ENCODE data around the gene LRRC4C. TPM values are rescaled to one million over a fixed set of nuclear protein-coding genes. Genes with fewer than 3 reads are reported as not detected.

The LRRC4C gene
- total RNA-seq, 2 donors from 2014 or later: 1.3 TPM; not detected in 1

GRCh38 chr11:40271361-40271760 lies 1188.1 kb downstream of the LRRC4C start:
- intact Hi-C loops (cut with DNase I): no loop called here

DNA sequence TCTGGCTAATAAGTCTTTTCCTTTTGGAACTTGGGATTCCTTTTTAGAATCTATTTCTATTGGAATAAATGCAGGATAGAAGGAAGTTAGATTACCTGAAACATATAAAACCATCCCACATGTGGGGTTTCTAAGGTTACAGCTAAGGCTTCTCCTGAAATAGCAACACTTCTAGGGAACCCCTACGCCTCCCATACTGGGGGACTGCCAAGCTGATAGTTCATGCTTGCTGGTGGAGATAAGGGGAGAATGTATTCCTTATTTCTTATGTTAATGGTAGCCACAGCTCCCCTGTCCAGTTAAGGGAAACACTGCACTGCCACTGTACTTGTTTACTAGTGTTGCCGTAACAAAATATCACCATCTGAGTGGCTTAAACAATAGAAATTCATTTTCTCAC lies 1189.6 kb downstream of the LRRC4C start:
- no peak for DNase-seq
- H3K9me3 ChIP-seq: no peaks in the 10 kb centered on the region
- H3K27ac ChIP-seq: no peak overlapping the region
- TF ChIP-seq POLR2A (IDR thresholded peaks at IDR 0.05): no peak
- TF ChIP-seq, protein P1, sequence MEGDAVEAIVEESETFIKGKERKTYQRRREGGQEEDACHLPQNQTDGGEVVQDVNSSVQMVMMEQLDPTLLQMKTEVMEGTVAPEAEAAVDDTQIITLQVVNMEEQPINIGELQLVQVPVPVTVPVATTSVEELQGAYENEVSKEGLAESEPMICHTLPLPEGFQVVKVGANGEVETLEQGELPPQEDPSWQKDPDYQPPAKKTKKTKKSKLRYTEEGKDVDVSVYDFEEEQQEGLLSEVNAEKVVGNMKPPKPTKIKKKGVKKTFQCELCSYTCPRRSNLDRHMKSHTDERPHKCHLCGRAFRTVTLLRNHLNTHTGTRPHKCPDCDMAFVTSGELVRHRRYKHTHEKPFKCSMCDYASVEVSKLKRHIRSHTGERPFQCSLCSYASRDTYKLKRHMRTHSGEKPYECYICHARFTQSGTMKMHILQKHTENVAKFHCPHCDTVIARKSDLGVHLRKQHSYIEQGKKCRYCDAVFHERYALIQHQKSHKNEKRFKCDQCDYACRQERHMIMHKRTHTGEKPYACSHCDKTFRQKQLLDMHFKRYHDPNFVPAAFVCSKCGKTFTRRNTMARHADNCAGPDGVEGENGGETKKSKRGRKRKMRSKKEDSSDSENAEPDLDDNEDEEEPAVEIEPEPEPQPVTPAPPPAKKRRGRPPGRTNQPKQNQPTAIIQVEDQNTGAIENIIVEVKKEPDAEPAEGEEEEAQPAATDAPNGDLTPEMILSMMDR (IDR thresholded peaks at IDR 0.05): no peak
- WGBS, 2 donors: 60 to 64% methylated on average over 2 of the region's 2 CpGs
- intact Hi-C loops (cut with DNase I): no loop called here
- H3K4me1 ChIP-seq: no peaks in the 10 kb centered on the region
- no peak for ATAC-seq
- no peaks in the 10 kb centered on the region for H3K36me3 ChIP-seq (replicated peaks in 1 of 2; ENCODE audit: insufficient read depth in 1 of 2, low read depth in 2 of 2)
- H3K4me3 ChIP-seq: no peak overlapping the region
- no peaks in the 10 kb centered on the region for H3K27me3 ChIP-seq

More at GRCh38 chr11:40271361-40271760, 1188.1 kb downstream of the LRRC4C start:
- TF ChIP-seq, protein P1 (IDR thresholded peaks at IDR 0.05): no peak
- no peak for TF ChIP-seq POLR2A (IDR thresholded peaks at IDR 0.05)
- ATAC-seq: no peak
- Histone ChIP-seq H3K27ac (no peak overlapping the region), H3K4me1 (no peaks in the 10 kb centered on the region), H3K4me3 (no peak overlapping the region), H3K9me3 (no peaks in the 10 kb centered on the region), H3K27me3 (no peaks in the 10 kb centered on the region), H3K36me3 (replicated peaks in 1 of 2; ENCODE audit: insufficient read depth in 1 of 2, low read depth in 2 of 2) (no peaks in the 10 kb centered on the region)
- 73% methylated on average over 5 of the region's 5 CpGs for WGBS, 2 donors
- no peak for DNase-seq

DNA sequence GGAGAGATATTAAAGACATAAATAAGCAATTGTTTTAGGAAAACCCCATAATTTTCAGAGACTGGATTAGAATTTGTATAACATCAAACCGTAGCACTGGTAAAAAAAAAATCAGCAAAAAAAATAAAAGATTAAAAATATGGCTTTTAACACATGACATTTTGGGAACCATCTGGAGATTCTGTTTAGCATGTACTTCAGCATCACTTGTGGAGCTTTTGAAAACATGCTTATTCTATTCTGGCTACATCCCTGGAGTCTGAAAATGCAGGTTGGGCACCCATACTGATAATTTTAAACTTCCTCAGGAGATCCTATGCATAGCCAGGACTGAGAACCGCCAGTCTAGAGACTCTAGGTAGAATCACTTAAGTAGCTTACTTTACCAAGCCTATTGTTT lies 1190.9 kb downstream of the LRRC4C start:
- TF ChIP-seq POLR2A (IDR thresholded peaks at IDR 0.05): no peak
- TF ChIP-seq, protein P1 (IDR thresholded peaks at IDR 0.05): no peak
- no peak overlapping the region for H3K4me3 ChIP-seq
- intact Hi-C loops (cut with DNase I): no loop called here
- whole genome bisulfite sequencing, 2 donors: 50 to 52% methylated on average over 2 of the region's 2 CpGs
- no peaks in the 10 kb centered on the region for H3K27me3 ChIP-seq
- H3K36me3 ChIP-seq (replicated peaks in 1 of 2; ENCODE audit: insufficient read depth in 1 of 2, low read depth in 2 of 2): no peaks in the 10 kb centered on the region
- H3K27ac ChIP-seq: no peak overlapping the region
- no peaks in the 10 kb centered on the region for H3K4me1 ChIP-seq
- DNase-seq: no peak
- no peak for ATAC-seq
- no peaks in the 10 kb centered on the region for H3K9me3 ChIP-seq

GRCh38 chr11:40255457-40255856 lies 1204.0 kb downstream of the LRRC4C start:
- Histone ChIP-seq H3K27me3 (no peaks in the 10 kb centered on the region), H3K9me3 (no peaks in the 10 kb centered on the region), H3K4me1 (no peaks in the 10 kb centered on the region), H3K27ac (no peak overlapping the region), H3K36me3 (replicated peaks in 1 of 2; ENCODE audit: insufficient read depth in 1 of 2, low read depth in 2 of 2) (no peaks in the 10 kb centered on the region), H3K4me3 (no peak overlapping the region)
- intact Hi-C loops (cut with DNase I): no loop called here
- ATAC-seq (no peak), DNase-seq (no peak)
- TF ChIP-seq, protein P1 (IDR thresholded peaks at IDR 0.05): no peak
- TF ChIP-seq POLR2A (IDR thresholded peaks at IDR 0.05): no peak
- WGBS, 2 donors: 41 to 44% methylated on average over 1 of the region's 1 CpG

GRCh38 chr11:40253166-40253565 lies 1206.3 kb downstream of the LRRC4C start:
- Histone ChIP-seq H3K9me3 (no peaks in the 10 kb centered on the region), H3K27me3 (no peaks in the 10 kb centered on the region), H3K4me3 (no peak overlapping the region), H3K27ac (no peak overlapping the region), H3K4me1 (no peaks in the 10 kb centered on the region), H3K36me3 (replicated peaks in 1 of 2; ENCODE audit: insufficient read depth in 1 of 2, low read depth in 2 of 2) (no peaks in the 10 kb centered on the region)
- ATAC-seq (no peak), DNase-seq (no peak)
- TF ChIP-seq, protein P1 (IDR thresholded peaks at IDR 0.05): no peak
- TF ChIP-seq POLR2A (IDR thresholded peaks at IDR 0.05): no peak
- intact Hi-C loops (cut with DNase I): no loop called here
- 26 to 48% methylated on average over 1 of the region's 1 CpG for WGBS, 2 donors
